Mesendoderm (in vitro differentiated cells): Measurements from ENCODE around the gene HTR7.

Experiments
- DNase-seq: peaks from one replicate; pipeline ENCODE4 v3.0.0; 2013
- H2AK5ac ChIP-seq: 2 replicates; pipeline ENCODE4 v1.6.1; 2013; ENCODE audit warnings: low read length, inconsistent platforms
- H2BK120ac ChIP-seq: 2 replicates; pipeline ENCODE4 v1.6.1; 2013; ENCODE audit warnings: low read depth, mild to moderate bottlenecking, low read length, moderate library complexity, mixed read lengths
- H2BK15ac ChIP-seq: replicated peaks from 2 replicates; pipeline ENCODE4 v1.6.1; 2013; ENCODE audit warnings: low read depth, mild to moderate bottlenecking, moderate library complexity
- H2BK5ac ChIP-seq: 2 replicates; pipeline ENCODE4 v1.6.1; 2013; ENCODE audit warnings: low read length, inconsistent platforms
- H3K18ac ChIP-seq: 2 replicates; pipeline ENCODE4 v1.6.1; 2013; ENCODE audit warnings: mild to moderate bottlenecking, low read length, mixed read lengths
- H3K23ac ChIP-seq: one replicate; pipeline ENCODE4 v1.6.1; 2013; ENCODE audit warnings: low read length
- H3K27ac ChIP-seq: 2 replicates; pipeline ENCODE4 v1.5.1; 2013; ENCODE audit warnings: low read depth, mild to moderate bottlenecking, inconsistent platforms, low read length, moderate library complexity
- H3K27me3 ChIP-seq: 2 replicates; pipeline ENCODE4 v1.6.1; 2013; ENCODE audit warnings: low read length, control low read depth, mild to moderate bottlenecking, inconsistent platforms; ENCODE audit not compliant: insufficient read depth, poor library complexity
- H3K36me3 ChIP-seq: 2 replicates; pipeline ENCODE4 v1.6.1; 2013; ENCODE audit warnings: low read length, inconsistent platforms; ENCODE audit not compliant: control insufficient read depth, insufficient read depth
- H3K4ac ChIP-seq: one replicate; pipeline ENCODE4 v1.6.1; 2013; ENCODE audit warnings: low read depth, mild to moderate bottlenecking, low read length, moderate library complexity
- H3K4me1 ChIP-seq: 2 replicates; pipeline ENCODE4 v1.6.1; 2013; ENCODE audit warnings: low read depth, low read length, inconsistent platforms; ENCODE audit not compliant: control insufficient read depth
- H3K4me2 ChIP-seq: 2 replicates; pipeline ENCODE4 v1.6.1; 2013; ENCODE audit warnings: low read length
- H3K4me3 ChIP-seq: 2 replicates; pipeline ENCODE4 v1.5.1; 2013; ENCODE audit warnings: mild to moderate bottlenecking, low read length
- H3K56ac ChIP-seq: one replicate; pipeline ENCODE4 v1.6.1; 2013; ENCODE audit warnings: low read length
- H3K79me1 ChIP-seq: 2 replicates; pipeline ENCODE4 v1.6.1; 2013; ENCODE audit warnings: low read length, inconsistent platforms
- H3K79me2 ChIP-seq: 2 replicates; pipeline ENCODE4 v1.6.1; 2013; ENCODE audit warnings: mild to moderate bottlenecking, low read length; ENCODE audit not compliant: control insufficient read depth, insufficient read depth
- H3K9ac ChIP-seq: 2 replicates; pipeline ENCODE4 v1.6.1; 2013; ENCODE audit warnings: low read length, inconsistent platforms
- H4K5ac ChIP-seq: one replicate; pipeline ENCODE4 v1.6.1; 2013; ENCODE audit warnings: low read length
- H4K8ac ChIP-seq: one replicate; pipeline ENCODE4 v1.6.1; 2013; ENCODE audit warnings: low read depth, mild to moderate bottlenecking, control low read depth, low read length, moderate library complexity
- WGBS: extraction: QIAGEN DNeasy Blood & Tissue Kit; methylation state at CpG from one replicate; pipeline ENCODE4 v1.1.7; 2013; ENCODE audit warnings: low lambda C conversion rate, missing lambda C conversion rate; ENCODE audit not compliant: insufficient coverage; ENCODE audit errors: extremely low coverage; 5-methylcytosine and 5-hydroxymethylcytosine counted together

The HTR7 gene

GRCh38 chr10:90866050-90866598 lies 8.3 kb upstream of the HTR7 start:
- H3K23ac ChIP-seq: no peak overlapping the region
- no peak overlapping the region for H3K4me2 ChIP-seq
- H3K4me1 ChIP-seq: no peaks in the 10 kb centered on the region
- H2BK15ac ChIP-seq: no peak overlapping the region
- no peak overlapping the region for H3K56ac ChIP-seq
- no peak overlapping the region for H2BK5ac ChIP-seq
- H3K27ac ChIP-seq: no peak overlapping the region
- no peak overlapping the region for H3K4me3 ChIP-seq
- no peaks in the 10 kb centered on the region for H3K36me3 ChIP-seq
- H3K18ac ChIP-seq: no peak overlapping the region
- no peaks in the 10 kb centered on the region for H3K27me3 ChIP-seq
- no peak overlapping the region for H3K4ac ChIP-seq
- H3K9ac ChIP-seq: no peak overlapping the region
- DNase-seq: no peak
- H2AK5ac ChIP-seq: no peak overlapping the region
- H4K5ac ChIP-seq: no peak overlapping the region
- no peaks in the 10 kb centered on the region for H3K79me1 ChIP-seq
- no peaks in the 10 kb centered on the region for H3K79me2 ChIP-seq
- no peak overlapping the region for H2BK120ac ChIP-seq
- H4K8ac ChIP-seq: no peak overlapping the region
- WGBS: no CpG with 5 or more reads among the region's 4 CpGs

DNA sequence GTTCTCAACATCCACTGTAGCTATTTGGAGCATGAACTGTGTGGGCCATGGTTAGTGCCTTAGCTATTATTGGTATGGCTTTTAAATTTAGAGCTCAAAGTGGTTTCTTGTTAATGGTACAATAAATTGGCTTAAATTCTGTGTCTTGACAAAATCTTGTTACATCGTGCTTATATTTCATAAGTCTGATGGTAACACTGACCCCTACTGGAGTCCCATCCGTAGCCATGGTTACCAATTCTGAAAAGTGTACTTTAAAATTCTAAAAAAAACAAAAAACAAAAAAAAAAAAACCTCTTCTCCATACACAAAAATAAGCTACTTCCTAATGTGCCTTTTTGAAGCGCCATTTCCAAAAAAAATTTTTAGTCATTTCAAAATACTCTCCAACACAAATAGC lies 7.6 kb upstream of the HTR7 start:
- WGBS: 100% methylated on average over 1 of the region's 3 CpGs
- Histone ChIP-seq H3K18ac (no peak overlapping the region), H3K23ac (no peak overlapping the region), H3K27me3 (no peaks in the 10 kb centered on the region), H3K56ac (no peak overlapping the region), H3K9ac (no peak overlapping the region), H3K4ac (no peak overlapping the region), H2AK5ac (no peak overlapping the region), H3K4me2 (no peak overlapping the region), H3K27ac (no peak overlapping the region), H4K8ac (no peak overlapping the region), H2BK15ac (no peak overlapping the region), H3K36me3 (no peaks in the 10 kb centered on the region), H2BK120ac (no peak overlapping the region), H3K79me1 (no peaks in the 10 kb centered on the region), H3K4me1 (no peaks in the 10 kb centered on the region), H4K5ac (no peak overlapping the region), H2BK5ac (no peak overlapping the region), H3K4me3 (no peak overlapping the region), H3K79me2 (no peaks in the 10 kb centered on the region)
- no peak for DNase-seq

GRCh38 chr10:90862908-90863514 lies 5.2 kb upstream of the HTR7 start:
- Histone ChIP-seq H3K79me1 (no peaks in the 10 kb centered on the region), H2BK120ac (no peak overlapping the region), H3K4me1 (no peaks in the 10 kb centered on the region), H4K8ac (no peak overlapping the region), H3K4ac (no peak overlapping the region), H3K27me3 (no peaks in the 10 kb centered on the region), H3K27ac (no peak overlapping the region), H3K36me3 (no peaks in the 10 kb centered on the region), H3K56ac (no peak overlapping the region), H2BK5ac (no peak overlapping the region), H3K79me2 (no peaks in the 10 kb centered on the region), H3K9ac (no peak overlapping the region), H3K4me2 (no peak overlapping the region), H4K5ac (no peak overlapping the region), H2AK5ac (no peak overlapping the region), H2BK15ac (no peak overlapping the region), H3K4me3 (no peak overlapping the region), H3K23ac (no peak overlapping the region), H3K18ac (no peak overlapping the region)
- peak; percentile 35 for DNase-seq
- no CpG with 5 or more reads among the region's 2 CpGs for WGBS

DNA sequence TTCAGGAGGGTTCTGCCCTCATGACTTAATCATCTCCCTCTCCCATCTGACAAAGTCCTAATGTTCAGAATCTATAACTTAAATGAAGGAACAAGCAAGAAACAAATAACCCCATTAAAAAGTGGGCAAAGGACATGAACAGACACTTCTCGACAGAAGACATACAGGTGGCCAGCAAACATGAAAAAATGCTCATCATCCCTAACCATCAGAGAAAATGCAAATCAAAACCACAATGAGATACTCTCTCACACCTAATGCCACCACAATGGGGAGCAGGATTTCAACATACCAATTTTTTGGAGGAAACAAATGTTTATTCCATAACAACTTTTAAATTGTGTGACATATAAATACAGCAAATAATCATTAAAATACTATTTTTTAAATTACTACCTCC lies 3.0 kb upstream of the HTR7 start:
- no peak overlapping the region for H4K8ac ChIP-seq
- no peak overlapping the region for H3K4me3 ChIP-seq
- H4K5ac ChIP-seq: no peak overlapping the region
- H3K27me3 ChIP-seq: no peaks in the 10 kb centered on the region
- peaks cover 16% of the 10 kb centered on the region for H3K79me2 ChIP-seq
- H2AK5ac ChIP-seq: no peak overlapping the region
- H3K27ac ChIP-seq: no peak overlapping the region
- H3K9ac ChIP-seq: no peak overlapping the region
- DNase-seq: no peak
- H2BK5ac ChIP-seq: no peak overlapping the region
- WGBS: no CpG with 5 or more reads among the region's 1 CpG
- no peak overlapping the region for H2BK15ac ChIP-seq
- no peaks in the 10 kb centered on the region for H3K79me1 ChIP-seq
- no peak overlapping the region for H3K4ac ChIP-seq
- no peak overlapping the region for H3K18ac ChIP-seq
- H3K23ac ChIP-seq: no peak overlapping the region
- no peak overlapping the region for H3K56ac ChIP-seq
- no peak overlapping the region for H2BK120ac ChIP-seq
- H3K4me1 ChIP-seq: no peaks in the 10 kb centered on the region
- no peak overlapping the region for H3K4me2 ChIP-seq
- no peaks in the 10 kb centered on the region for H3K36me3 ChIP-seq

- Histone ChIP-seq H4K8ac (no peak overlapping the region), H3K4me2 (no peak overlapping the region), H3K79me2 (peaks cover 25% of the 10 kb centered on the region), H3K36me3 (no peaks in the 10 kb centered on the region), H2AK5ac (no peak overlapping the region), H3K4me1 (no peaks in the 10 kb centered on the region), H4K5ac (no peak overlapping the region), H3K27me3 (no peaks in the 10 kb centered on the region), H3K4ac (no peak overlapping the region), H2BK5ac (no peak overlapping the region), H3K18ac (no peak overlapping the region), H2BK120ac (no peak overlapping the region), H2BK15ac (no peak overlapping the region), H3K23ac (no peak overlapping the region), H3K79me1 (no peaks in the 10 kb centered on the region), H3K56ac (no peak overlapping the region), H3K4me3 (no peak overlapping the region), H3K9ac (no peak overlapping the region), H3K27ac (no peak overlapping the region)
- DNase-seq: no peak
- no CpG with 5 or more reads among the region's 5 CpGs for WGBS
Observed at GRCh38 chr10:90859321-90859751, 1.5 kb upstream of the HTR7 start.

DNA sequence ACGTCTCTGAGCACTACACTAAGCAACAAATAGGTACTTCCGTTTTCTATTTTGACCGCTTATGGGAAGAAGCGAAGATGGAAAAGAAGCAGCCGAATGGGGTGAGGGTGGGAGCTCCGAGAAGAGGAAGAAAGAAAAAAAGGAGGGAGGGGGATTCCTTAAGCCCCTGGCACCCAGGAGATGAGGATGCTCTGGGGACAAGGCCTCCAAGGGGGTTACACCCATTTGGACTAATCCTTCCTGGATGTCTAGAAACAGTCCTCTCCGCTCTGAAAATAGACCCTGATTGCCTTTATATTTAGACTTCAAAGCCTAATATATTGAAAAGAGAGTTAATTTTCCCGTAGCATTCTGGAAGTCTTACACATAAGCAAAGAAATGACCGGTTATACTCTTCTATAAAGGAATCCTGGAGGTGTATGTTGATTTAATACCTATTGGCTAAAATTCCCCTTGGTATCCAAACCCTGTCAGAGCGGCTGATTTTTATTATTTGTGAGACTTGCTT lies 676 bp upstream of the HTR7 start:
- H3K23ac ChIP-seq: no peak overlapping the region
- no peaks in the 10 kb centered on the region for H3K4me1 ChIP-seq
- no peaks in the 10 kb centered on the region for H3K36me3 ChIP-seq
- H3K79me2 ChIP-seq: peaks cover 33% of the 10 kb centered on the region
- no peaks in the 10 kb centered on the region for H3K27me3 ChIP-seq
- H2BK120ac ChIP-seq: peak overlapping the region; percentile 45
- H3K56ac ChIP-seq: peak overlapping the region; percentile 87
- no peak overlapping the region for H2AK5ac ChIP-seq
- H3K4ac ChIP-seq: no peak overlapping the region
- H3K4me3 ChIP-seq: no peak overlapping the region
- no peak overlapping the region for H2BK15ac ChIP-seq
- DNase-seq: no peak
- H2BK5ac ChIP-seq: no peak overlapping the region
- no peak overlapping the region for H3K18ac ChIP-seq
- H3K79me1 ChIP-seq: no peaks in the 10 kb centered on the region
- no peak overlapping the region for H4K5ac ChIP-seq
- H3K9ac ChIP-seq: peak overlapping the region; percentile 76
- H3K27ac ChIP-seq: no peak overlapping the region
- H3K4me2 ChIP-seq: peak overlapping the region; percentile 52
- H4K8ac ChIP-seq: no peak overlapping the region
- no CpG with 5 or more reads among the region's 10 CpGs for WGBS
